Activated T-helper 17 cell treated with anti-CD3 and anti-CD28 coated beads, Interleukin-2, amount 50 U/mL, for 72 hours (primary cell): ENCODE results near the gene MMP25. TPM values are rescaled to one million over a fixed set of nuclear protein-coding genes. Genes with fewer than 3 reads are reported as not detected.

ENCODE experiments used
- ATAC-seq: fragments of 150-1000 bp; cut with Tn5 transposase; replicated peaks from 2 replicates; pipeline ENCODE4 v1.10.0; 2021; ENCODE audit warnings: mild to moderate bottlenecking, moderate library complexity
- H3K27ac Mint-ChIP-seq: one replicate; pipeline ENCODE4 v1.8.0; 2022; ENCODE audit warnings: mixed read lengths
- H3K27me3 Mint-ChIP-seq: one replicate; pipeline ENCODE4 v1.8.0; 2022; ENCODE audit warnings: mixed read lengths
- H3K36me3 Mint-ChIP-seq: one replicate; pipeline ENCODE4 v1.8.0; 2022; ENCODE audit warnings: low read depth, mild to moderate bottlenecking, mixed read lengths
- H3K4me1 Mint-ChIP-seq: one replicate; pipeline ENCODE4 v1.8.0; 2022; ENCODE audit warnings: mixed read lengths
- H3K4me3 Mint-ChIP-seq: one replicate; pipeline ENCODE4 v1.8.0; 2022; ENCODE audit warnings: mild to moderate bottlenecking, mixed read lengths
- H3K9me3 Mint-ChIP-seq: one replicate; pipeline ENCODE4 v1.8.0; 2022; ENCODE audit warnings: mixed read lengths
- total RNA-seq, 2 donors: library from RNA; stranded (reverse); gene quantifications; one replicate each; pipeline ENCODE4 v1.2.3, GENCODE V29; 2022

The MMP25 gene
- total RNA-seq, 2 donors from 2014 or later = 5.9 to 7.1 TPM

DNA sequence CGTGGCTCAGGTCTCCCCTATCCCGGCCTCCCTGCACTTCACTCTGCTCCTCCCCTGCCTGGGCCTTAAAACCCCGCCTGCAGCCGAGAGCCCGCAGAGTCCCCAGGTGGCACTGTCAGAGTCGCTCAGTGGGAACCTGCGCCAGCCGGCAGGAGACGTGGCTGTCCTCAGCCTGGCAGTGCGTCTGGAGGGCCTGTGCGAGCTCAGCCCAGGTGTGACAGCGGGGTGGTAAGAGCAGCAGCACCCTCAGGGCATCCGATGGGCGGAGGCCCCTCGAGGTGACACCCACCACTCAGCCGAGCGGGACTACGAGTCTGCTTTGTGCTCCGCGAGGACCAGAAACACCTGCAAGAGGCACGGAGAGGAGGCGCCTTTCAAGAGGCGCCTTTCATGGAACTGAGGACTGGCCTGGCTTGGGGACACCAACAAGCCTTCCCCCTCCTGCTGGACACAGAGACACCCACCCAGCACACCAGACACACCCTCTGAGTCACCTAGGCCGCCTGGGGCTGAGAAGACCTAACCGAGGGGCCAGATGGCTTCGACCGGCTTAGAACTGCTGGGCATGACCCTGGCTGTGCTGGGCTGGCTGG, 33.4 kb upstream of the MMP25 start, which contains the start of gene CLDN9:
TSS of gene CLDN9 (plus strand) at position 96 of the 593 bp plus-strand sequence. CDS start at position 536, 440 bp downstream.
- no peak within 1 kb of the TSS for H3K4me3 Mint-ChIP-seq
- no peak within 1 kb of the TSS for H3K27ac Mint-ChIP-seq
- ATAC-seq = no peak
- H3K36me3 Mint-ChIP-seq = no peaks in the 10 kb centered on the region
- H3K9me3 Mint-ChIP-seq = no peaks in the 10 kb centered on the region
- H3K4me1 Mint-ChIP-seq = peaks cover 5% of the 10 kb centered on the region
- peaks cover 3% of the 10 kb centered on the region for H3K27me3 Mint-ChIP-seq

DNA sequence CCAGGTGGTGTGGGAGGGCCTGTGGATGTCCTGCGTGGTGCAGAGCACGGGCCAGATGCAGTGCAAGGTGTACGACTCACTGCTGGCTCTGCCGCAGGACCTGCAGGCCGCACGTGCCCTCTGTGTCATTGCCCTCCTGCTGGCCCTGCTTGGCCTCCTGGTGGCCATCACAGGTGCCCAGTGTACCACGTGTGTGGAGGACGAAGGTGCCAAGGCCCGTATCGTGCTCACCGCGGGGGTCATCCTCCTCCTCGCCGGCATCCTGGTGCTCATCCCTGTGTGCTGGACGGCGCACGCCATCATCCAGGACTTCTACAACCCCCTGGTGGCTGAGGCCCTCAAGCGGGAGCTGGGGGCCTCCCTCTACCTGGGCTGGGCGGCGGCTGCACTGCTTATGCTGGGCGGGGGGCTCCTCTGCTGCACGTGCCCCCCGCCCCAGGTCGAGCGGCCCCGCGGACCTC, 32.8 kb upstream of the MMP25 start:
- H3K27me3 Mint-ChIP-seq = peaks cover 3% of the 10 kb centered on the region
- no peak overlapping the region for H3K27ac Mint-ChIP-seq
- H3K36me3 Mint-ChIP-seq = no peaks in the 10 kb centered on the region
- no peak for ATAC-seq
- no peaks in the 10 kb centered on the region for H3K9me3 Mint-ChIP-seq
- no peak overlapping the region for H3K4me3 Mint-ChIP-seq
- no peaks in the 10 kb centered on the region for H3K4me1 Mint-ChIP-seq

DNA sequence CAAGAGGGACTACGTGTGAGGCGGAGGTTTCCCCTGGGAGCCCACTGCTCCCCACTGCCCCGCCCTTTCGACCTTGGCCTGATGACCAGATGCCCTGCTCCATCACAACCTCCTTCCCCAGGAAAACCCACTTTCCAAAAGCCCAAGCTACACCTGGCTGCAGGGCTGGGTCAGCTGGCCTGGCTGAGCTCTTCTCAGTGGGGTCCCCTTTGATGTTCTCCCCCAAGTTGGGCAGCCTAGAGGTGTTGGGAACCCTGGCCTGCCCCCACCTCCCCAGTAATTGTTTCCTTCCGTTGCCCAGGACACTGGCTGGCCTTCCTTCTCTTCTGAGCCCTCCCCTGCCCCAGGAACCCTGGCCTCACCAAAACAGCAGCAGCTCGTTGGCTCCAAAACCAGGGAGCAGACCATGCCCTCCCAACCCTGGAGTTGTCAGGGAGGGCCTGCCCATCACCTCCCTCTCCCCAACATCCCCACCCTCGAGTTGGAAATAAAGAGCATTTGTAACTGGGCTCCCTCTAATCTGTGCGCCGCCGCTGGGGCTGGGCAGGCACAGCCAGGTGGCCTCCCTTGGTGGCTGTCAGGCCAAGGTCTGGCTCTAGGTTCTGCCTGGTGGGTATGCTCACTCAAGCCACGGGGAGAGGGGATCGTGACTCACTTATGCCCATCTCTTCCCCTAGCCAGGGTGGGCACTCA, 32.2 kb upstream of the MMP25 start:
- no peak overlapping the region for H3K4me3 Mint-ChIP-seq
- no peaks in the 10 kb centered on the region for H3K36me3 Mint-ChIP-seq
- no peaks in the 10 kb centered on the region for H3K9me3 Mint-ChIP-seq
- peaks cover 3% of the 10 kb centered on the region for H3K27me3 Mint-ChIP-seq
- no peak overlapping the region for H3K27ac Mint-ChIP-seq
- no peaks in the 10 kb centered on the region for H3K4me1 Mint-ChIP-seq
- no peak for ATAC-seq

- Mint-ChIP-seq H3K36me3 (no peaks in the 10 kb centered on the region), H3K27ac (no peak overlapping the region), H3K4me1 (no peaks in the 10 kb centered on the region), H3K27me3 (peaks cover 3% of the 10 kb centered on the region), H3K9me3 (no peaks in the 10 kb centered on the region), H3K4me3 (no peak overlapping the region)
- no peak for ATAC-seq
These were observed 31.4 kb upstream of the MMP25 start for GRCh38 chr16:3014971-3015370.

DNA sequence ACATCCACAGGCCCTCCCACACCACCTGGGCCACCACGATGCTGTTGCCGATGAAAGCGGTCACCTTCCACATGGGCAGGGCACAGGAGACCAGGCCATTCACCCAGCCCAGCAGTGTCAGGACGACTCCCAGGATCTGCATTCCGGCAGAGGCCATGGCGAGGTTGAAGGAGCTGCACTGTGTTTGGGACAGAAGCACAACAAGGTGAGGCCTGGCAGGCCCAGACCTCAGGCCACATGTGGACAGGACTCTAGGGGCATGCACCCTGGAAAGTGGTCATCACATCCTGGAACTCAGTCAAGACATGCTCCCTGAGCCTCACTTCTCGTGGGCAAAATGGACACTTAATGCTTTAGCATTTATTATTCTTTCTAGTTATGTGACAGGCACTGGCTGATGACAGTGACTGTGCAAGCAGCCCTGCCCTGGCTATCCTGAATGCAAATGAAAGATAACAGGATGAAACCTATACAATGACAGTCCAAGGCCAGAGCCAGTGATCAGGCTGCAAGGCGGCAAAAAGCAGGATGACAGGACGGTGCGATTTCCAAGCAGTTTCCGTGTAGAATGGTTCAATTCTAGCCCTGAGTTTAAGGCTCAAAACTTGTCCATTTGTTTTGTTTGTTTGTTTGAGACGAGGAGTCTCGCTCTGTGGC, 30.4 kb upstream of the MMP25 start:
- Mint-ChIP-seq H3K9me3 (no peaks in the 10 kb centered on the region), H3K4me1 (no peaks in the 10 kb centered on the region), H3K4me3 (no peak overlapping the region), H3K36me3 (no peaks in the 10 kb centered on the region), H3K27me3 (peaks cover 3% of the 10 kb centered on the region), H3K27ac (no peak overlapping the region)
- ATAC-seq = no peak

GRCh38 chr16:3017344-3017743, 29.0 kb upstream of the MMP25 start:
- Mint-ChIP-seq H3K9me3 (no peaks in the 10 kb centered on the region), H3K4me3 (no peak overlapping the region), H3K27me3 (peaks cover 3% of the 10 kb centered on the region), H3K4me1 (peaks cover 12% of the 10 kb centered on the region), H3K36me3 (peaks cover 12% of the 10 kb centered on the region), H3K27ac (no peak overlapping the region)
- no peak for ATAC-seq

DNA sequence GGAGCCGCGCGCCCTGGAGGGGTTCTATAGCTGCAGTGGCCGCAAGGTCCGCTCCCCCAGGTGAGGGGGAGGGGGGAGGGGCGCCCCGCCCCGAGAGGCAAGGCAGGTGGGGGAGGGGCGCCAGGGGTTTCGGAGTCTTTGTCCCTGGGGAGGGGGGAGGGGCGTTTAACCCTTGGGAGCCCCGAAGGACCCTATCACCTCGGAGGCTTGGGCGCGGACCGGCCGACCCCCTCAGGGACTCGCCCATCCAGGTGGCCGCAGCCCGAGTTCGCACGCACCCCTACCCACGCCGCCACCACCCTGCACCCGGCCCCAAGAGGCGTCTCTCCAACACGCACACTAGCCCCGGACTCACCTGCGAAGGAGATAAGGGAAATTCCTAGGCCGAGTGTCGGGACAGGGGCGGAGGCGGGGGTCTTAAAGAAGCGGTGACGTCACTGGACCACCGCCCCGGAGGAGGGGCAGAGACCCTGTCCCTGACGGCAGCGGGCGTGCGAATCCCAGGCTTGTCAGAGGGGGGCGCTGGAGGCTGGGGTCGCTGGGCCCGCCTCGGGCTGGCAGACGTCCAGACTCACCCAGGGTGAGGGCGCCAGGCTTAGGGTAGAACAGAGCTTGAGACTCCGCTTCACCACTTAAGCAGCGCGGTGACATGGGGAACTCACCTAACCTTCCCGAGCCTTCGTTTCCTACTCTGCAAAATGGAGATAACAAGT, 28.4 kb upstream of the MMP25 start, which contains the start of gene CLDN6:
TSS of gene CLDN6 (minus strand) at position 390 of the 713 bp plus-strand sequence. CDS start 2,162 bp downstream, outside the sequence.
- Mint-ChIP-seq H3K4me3 (no peak within 1 kb of the TSS), H3K9me3 (no peaks in the 10 kb centered on the region), H3K4me1 (peaks cover 18% of the 10 kb centered on the region), H3K36me3 (peaks cover 18% of the 10 kb centered on the region), H3K27me3 (peaks cover 3% of the 10 kb centered on the region), H3K27ac (no peak within 1 kb of the TSS)
- ATAC-seq = no peak

DNA sequence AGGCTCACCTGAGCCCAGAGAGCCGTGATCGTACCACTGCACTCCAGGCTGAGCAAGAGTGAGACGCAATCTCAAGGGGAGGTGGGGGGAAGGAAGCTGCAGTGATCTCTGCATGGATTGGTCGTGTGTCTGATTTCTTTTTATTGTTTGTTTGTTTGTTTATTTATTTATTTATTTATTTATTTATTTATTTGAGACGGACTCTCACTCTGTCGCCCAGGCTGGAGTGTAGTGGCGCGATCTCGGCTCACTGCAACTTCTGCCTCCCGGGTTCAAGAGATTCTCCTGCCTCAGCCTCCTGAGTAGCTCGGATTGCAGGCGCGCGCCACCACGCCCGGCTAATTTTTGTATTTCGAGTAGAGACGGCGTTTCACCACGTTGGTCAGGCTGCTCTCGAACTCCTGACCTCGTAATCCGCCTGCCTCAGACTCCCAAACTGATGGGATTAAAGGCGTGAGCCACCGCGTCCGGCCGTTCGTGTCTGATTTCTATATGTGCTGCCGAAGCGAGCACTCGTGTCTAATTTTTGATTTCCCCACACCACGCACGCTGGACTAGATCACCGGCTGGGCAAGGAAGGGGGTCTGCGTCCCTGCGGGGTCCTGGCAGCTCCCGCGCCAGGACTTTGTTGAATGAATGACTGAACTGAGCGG, 26.6 kb upstream of the MMP25 start:
- H3K4me3 Mint-ChIP-seq = peak overlapping the region; percentile 82
- no peaks in the 10 kb centered on the region for H3K27me3 Mint-ChIP-seq
- no peak for ATAC-seq
- peaks cover 23% of the 10 kb centered on the region for H3K4me1 Mint-ChIP-seq
- H3K9me3 Mint-ChIP-seq = no peaks in the 10 kb centered on the region
- peaks cover 31% of the 10 kb centered on the region for H3K36me3 Mint-ChIP-seq
- peak overlapping the region; percentile 62 for H3K27ac Mint-ChIP-seq

DNA sequence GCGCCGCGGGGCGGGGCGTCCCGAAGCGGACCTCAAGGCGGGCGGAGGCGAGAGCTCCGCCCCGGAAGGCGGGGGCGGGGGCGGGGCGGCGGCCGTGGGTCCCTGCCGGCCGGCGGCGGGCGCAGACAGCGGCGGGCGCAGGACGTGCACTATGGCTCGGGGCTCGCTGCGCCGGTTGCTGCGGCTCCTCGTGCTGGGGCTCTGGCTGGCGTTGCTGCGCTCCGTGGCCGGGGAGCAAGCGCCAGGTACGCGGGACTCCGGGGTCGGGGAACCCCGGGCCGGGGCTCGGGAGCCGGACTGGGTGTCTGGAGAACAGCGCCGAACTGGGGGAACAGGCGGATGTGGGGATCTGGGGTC, 26.1 kb upstream of the MMP25 start, which contains the start of gene TNFRSF12A:
TSS of gene TNFRSF12A (plus strand) at position 122 of the 357 bp plus-strand sequence. CDS start at position 152, 30 bp downstream.
- H3K27me3 Mint-ChIP-seq = no peaks in the 10 kb centered on the region
- ATAC-seq = peak; percentile 28
- H3K36me3 Mint-ChIP-seq = peaks cover 35% of the 10 kb centered on the region
- peak within 1 kb of the TSS; percentile 82 for H3K4me3 Mint-ChIP-seq
- H3K4me1 Mint-ChIP-seq = peaks cover 23% of the 10 kb centered on the region
- H3K9me3 Mint-ChIP-seq = no peaks in the 10 kb centered on the region
- peak within 1 kb of the TSS; percentile 90 for H3K27ac Mint-ChIP-seq

DNA sequence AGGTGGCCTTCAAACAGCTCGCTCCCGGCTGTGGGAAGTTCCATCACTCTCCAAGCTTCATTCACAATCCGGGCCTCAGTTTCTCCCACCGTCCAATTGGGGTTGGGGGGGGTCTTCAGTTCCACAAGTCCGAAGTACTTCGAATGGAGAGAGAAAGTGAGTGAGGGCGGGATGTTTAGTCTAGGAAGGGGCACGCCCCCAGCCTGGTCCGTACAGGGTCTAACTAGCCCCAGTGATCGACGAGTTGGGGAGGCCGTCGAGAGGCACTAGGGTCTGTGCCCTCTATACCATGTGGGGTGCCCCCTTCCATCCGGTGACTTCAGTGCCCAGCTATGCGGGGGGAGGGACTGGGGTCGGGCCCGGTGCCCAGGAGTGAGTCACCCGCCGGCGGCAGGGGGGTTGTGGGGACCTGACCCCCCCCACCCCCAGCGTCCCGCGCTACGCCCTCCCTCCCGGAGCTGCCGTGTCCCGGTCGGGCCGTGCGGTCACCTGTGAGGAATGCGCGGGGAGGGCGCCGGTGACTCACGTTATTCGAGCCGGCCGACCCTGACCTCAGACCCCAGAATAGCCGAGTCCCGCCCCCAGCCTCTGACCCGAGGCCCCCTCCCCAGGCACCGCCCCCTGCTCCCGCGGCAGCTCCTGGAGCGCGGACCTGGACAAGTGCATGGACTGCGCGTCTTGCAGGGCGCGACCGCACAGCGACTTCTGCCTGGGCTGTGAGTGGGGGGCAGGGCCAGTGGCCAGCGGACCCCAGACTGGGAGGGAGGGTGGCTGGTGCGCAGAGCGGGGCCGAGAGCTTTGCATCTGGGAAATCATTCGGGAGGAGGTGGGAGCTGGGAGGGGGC, 25.5 kb upstream of the MMP25 start:
- peaks cover 41% of the 10 kb centered on the region for H3K36me3 Mint-ChIP-seq
- peak; percentile 5 for ATAC-seq
- peaks cover 23% of the 10 kb centered on the region for H3K4me1 Mint-ChIP-seq
- H3K4me3 Mint-ChIP-seq = peak overlapping the region; percentile 82
- no peaks in the 10 kb centered on the region for H3K27me3 Mint-ChIP-seq
- H3K9me3 Mint-ChIP-seq = no peaks in the 10 kb centered on the region
- H3K27ac Mint-ChIP-seq = peak overlapping the region; percentile 90

DNA sequence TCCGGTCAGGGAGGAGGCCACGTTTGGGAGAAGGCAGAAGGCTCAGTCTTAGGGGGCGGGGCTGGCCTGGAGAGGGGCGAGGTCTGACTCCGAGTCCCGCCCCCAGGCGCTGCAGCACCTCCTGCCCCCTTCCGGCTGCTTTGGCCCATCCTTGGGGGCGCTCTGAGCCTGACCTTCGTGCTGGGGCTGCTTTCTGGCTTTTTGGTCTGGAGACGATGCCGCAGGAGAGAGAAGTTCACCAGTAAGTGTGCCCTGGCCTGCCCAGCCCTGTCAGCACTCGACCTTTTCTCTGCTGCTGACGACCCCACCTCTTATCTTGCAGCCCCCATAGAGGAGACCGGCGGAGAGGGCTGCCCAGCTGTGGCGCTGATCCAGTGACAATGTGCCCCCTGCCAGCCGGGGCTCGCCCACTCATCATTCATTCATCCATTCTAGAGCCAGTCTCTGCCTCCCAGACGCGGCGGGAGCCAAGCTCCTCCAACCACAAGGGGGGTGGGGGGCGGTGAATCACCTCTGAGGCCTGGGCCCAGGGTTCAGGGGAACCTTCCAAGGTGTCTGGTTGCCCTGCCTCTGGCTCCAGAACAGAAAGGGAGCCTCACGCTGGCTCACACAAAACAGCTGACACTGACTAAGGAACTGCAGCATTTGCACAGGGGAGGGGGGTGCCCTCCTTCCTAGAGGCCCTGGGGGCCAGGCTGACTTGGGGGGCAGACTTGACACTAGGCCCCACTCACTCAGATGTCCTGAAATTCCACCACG, 24.7 kb upstream of the MMP25 start:
- Mint-ChIP-seq H3K9me3 (no peaks in the 10 kb centered on the region), H3K4me3 (peak overlapping the region; percentile 82)
- ATAC-seq = peak; percentile 46

GRCh38 chr16:3022208-3022683, 24.1 kb upstream of the MMP25 start:
- Mint-ChIP-seq H3K27me3 (no peaks in the 10 kb centered on the region), H3K4me1 (peaks cover 23% of the 10 kb centered on the region), H3K9me3 (no peaks in the 10 kb centered on the region), H3K36me3 (peaks cover 55% of the 10 kb centered on the region), H3K4me3 (peak overlapping the region; percentile 82), H3K27ac (peak overlapping the region; percentile 90)
- peak; percentile 51 for ATAC-seq

More for the DNA sequence above, 24.7 kb upstream of the MMP25 start:
- peak overlapping the region; percentile 90 for H3K27ac Mint-ChIP-seq
- H3K36me3 Mint-ChIP-seq = peaks cover 49% of the 10 kb centered on the region
- H3K4me1 Mint-ChIP-seq = peaks cover 23% of the 10 kb centered on the region
- H3K27me3 Mint-ChIP-seq = no peaks in the 10 kb centered on the region
